ENCODE measurements around the gene IL6.
"Not testable (repeated sequence)": the region's sequence is repeated elsewhere in the genome, so short reads cannot be mapped to it uniquely, and the experiment has no call there.

IL6 gene

DNA sequence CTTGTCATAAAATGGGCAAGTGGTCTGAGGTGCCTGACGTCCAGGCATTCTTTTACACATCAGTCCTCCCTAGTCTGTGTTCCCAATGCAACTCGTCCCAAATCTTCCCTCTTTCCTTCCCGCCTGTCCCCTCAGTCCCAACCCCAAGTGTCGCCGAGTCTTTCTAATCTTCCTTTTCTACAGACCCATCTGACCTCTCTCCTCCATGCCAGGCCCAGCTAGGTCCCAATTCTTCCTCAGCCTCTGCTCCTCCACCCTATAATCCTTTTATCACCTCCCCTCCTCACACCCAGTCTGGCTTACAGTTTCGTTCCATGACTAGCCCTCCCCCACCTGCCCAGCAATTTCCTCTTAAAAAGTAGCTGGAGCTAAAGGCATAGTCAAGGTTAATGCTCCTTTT is 22.3 kb upstream of the IL6 start:
- DNase-seq: not testable (repeated sequence)

DNA sequence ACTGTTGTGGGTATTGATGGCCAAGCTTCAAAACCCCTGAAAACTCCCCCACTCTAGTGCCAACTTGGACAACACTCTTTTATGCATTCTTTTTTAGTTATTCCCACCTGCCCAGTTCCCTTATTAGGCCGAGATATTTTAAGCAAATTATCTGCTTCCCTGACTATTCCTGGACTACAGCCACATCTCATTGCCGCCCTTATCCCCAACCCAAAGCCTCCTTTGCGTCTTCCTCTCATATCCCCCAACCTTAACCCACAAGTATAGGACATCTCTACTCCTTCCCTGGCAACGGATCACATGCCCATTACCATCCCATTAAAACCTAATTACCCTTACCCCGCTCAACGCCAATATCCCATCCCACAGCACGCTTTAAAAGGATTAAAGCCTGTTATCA is 21.1 kb upstream of the IL6 start:
- not testable (repeated sequence) for DNase-seq

DNA sequence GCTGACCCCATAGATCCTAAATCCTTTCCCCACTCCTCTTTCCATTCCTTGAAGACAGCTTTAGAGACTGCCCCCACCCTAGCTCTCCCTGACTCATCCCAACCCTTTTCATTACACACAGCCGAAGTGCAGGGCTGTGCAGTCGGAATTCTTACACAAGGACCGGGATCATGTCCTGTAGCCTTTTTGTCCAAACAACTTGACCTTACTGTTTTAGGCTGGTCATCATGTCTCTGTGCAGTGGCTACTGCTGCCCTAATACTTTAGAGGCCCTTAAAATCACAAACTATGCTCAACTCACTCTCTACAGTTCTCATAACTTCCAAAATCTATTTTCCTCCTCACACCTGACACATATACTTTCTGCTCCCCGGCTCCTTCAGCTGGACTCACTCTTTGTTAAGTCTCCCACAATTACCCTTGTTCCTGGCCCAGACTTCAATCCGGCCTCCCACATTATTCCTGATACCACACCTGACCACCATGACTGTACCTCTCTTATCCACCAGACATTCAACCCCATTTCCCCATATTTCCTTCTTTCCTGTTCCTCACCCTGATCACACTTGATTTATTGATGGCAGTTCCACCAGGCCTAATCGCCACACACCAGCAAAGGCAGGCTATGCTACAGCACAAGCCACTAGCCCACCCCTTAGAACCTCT is 19.8 kb upstream of the IL6 start:
- DNase-seq: not testable (repeated sequence)

DNA sequence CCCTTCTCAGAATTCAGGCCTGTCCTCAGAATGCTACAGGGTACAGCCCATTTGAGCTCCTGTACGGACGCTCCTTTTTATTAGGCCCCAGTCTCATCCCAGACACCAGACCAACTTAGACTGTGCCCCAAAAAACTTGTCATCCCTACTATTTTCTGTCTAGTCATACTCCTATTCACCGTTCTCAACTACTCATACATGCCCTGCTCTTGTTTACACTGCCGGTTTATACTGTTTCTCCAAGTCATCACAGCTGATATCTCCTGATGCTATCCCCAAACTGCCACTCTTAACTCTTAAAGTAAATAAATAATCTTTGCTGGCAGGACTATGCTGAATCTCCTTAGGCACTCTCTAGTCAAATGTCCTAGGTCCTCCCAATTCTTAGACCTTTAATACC is 18.8 kb upstream of the IL6 start:
- not testable (repeated sequence) for DNase-seq

DNA sequence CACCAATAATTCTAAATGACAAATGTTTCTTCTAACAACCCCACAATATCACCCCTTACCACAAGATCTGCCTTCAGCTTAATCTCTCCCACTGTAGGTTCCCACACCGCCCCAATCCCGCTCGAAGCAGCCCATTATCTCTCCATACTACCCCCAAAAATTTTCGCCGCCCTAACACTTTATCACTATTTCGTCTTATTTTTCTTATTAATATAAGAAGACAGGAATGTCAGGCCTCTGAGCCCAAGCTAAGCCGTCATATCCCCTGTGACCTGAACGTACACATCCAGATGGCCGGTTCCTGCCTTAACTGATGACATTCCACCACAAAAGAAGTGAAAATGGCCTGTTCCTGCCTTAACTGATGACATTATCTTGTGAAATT is 18.3 kb upstream of the IL6 start:
- not testable (repeated sequence) for DNase-seq

DNA sequence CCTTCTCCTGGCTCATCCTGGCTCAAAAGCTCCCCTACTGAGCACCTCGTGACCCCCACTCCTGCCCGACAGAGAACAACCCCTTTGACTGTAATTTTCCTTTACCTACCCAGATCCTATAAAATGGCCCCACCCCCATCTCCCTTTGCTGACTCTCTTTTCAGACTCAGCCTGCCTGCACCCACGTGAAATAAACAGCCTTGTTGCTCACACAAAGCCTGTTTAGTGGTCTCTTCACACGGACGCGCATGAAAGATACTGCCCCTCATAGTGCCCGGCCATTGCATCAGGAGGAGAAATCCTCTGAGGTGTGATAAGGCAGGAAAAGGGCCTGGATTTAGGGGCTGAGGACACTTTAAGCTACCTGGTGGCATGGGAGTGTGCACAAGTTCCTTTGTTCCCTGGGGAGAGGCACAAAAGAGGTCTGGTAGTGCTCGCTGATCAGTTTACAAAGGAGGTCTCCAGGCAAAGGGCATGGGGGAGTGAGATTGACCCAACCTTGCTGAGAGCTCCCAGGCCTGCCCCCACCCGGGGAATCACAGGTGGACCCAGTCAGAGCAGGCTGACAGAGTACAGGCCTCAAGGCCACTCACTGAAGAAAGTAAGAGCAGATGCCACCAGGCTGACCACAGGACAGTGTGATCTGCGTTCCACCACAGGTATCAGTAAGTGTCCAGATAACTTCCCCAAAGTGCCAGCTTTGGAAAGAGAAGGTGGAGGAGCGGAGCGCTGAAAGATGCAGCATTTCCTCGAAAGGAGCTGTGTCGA is 17.8 kb upstream of the IL6 start:
- DNase-seq: not testable (repeated sequence)

DNA sequence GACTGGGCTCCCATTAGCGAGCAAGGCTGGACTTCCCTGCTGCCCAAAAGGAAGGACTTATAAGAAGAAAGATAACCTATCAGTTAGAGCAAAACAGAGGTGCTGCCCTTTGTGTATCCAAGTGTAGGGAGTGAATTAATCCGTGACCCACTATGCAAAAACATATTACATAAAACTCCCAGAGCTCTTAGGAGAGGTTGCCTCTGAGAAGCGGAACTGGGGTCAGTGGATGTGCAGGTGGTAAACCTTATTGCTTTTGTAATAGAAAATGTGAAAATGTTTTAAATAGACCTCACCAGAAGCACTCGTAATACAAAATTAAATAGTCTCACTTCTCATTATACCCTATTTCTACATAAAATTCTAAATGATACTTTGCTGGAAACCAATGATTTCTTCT is 17.1 kb upstream of the IL6 start:
- DNase-seq: no peak

DNA sequence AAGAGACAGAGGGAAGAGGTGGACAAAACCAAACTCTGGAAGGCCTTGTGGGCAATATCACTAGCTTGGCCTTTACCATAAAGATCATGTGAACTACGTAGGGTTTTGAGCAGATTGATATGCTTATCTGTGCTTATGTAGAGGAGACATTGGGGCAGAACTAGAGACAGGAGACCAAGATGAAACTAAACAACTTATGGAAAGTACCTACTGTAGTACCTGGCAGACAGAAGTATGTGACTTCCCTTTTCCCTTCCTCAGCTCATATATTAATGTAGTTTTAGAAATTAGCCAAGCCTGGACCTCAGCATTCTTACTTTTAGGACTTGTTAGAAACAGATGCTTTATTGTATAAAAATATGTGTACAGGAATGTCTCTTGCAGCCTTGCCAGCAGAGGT is 14.0 kb upstream of the IL6 start:
- no peak for DNase-seq

DNA sequence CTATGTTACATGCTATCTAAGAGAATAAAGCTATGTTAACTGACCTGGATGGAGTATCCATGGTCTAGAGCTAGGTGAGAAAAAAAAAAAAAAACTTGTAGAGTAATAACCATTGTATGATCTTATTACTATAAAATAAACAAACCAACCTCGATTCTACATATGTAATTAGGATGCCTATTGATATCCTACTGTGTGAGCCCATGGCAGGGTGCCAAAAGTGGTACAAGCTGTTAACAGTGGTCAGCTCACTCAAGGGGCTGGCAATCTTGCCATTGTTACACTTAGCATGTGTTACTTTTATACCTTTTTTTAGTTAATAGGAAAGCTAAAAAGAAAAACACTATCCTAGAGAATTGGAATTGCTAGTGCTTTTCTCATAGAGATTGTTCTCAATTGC is 13.5 kb upstream of the IL6 start:
- DNase-seq: no peak

DNA sequence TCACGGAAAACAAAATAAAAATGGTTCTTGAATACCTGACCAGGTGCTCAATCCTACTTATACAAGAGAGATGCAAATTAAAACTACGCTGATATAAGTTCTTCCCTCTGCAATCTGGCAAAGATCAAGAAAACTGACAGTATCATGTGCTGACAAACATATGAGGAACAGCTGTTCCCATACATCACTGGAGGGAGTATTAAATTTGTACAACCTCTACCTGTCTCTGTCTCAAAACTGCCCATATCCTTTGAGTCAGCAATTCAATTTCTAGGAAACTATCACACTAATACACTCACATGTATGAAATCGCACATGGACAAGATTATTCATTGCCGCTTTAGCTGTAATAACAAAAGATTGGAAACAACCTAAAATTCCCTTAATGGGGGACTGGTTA is 11.0 kb upstream of the IL6 start:
- DNase-seq: peak; percentile 30

DNA sequence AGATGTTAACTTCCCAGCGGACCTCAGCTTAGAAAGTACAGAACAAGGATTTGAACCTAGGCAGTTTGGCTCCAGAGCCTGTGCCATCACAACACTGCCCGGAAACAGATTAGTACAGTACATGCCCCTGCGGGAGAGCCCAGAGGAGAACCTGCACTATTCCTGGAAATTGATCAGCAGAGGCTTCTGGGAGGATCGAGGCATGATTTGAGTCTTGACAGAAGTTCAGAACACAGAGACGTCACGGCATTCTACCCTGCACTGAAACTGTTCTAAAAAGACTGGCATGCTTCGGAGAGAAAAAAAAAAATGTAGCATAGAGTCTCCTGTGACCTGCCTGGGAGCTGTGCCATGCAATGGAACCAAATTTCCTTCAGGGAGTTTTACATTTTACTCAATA is 9.2 kb upstream of the IL6 start:
- no peak for DNase-seq

DNA sequence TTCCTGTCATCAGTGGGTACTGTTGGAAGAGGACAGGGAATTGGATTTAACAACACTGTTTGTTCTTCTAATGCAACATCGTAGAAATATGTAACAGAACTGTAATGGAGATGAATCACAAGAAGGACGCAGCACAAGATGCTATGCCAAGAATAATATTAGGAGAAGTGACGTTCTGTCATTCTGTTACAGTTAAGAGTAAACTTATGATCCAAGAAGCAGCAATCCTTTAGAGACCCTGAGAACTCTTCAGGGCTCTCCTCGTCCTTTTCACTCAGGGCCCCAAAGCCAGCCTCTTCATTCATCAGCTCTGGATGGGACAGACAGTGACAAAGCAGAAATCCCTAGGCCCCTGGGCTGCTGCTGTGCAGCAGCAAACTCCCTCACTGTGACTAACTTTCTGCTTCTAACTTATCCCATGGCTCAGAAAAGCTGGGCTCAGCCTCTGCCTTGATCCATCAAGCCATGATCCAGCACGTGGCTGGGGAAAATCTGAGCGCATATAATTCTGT is 8.7 kb upstream of the IL6 start:
- DNase-seq: no peak

DNA sequence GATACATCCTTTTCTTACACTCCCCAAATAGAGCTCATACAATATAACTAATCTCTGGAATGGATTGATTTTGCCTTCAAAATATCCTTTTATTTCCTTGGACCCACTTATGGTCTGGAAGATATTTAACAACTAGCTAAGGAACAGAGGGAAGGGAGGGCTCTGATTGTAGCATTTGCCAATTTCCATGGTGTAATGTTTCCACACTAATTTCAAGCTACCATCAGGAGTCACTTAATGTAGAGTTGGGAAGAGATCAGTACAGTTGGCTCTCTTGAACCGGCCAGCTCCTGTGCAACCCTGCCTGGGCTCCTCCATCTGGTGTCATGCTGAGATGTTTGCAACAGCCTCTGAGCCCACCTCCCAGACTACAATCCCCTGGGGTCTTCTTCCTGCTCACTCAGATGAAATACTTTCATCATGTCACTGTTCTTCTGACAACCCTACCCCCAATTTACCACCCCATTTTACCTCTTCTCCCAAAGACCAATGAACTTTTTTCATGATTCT is 8.0 kb upstream of the IL6 start:
- no peak for DNase-seq

DNA sequence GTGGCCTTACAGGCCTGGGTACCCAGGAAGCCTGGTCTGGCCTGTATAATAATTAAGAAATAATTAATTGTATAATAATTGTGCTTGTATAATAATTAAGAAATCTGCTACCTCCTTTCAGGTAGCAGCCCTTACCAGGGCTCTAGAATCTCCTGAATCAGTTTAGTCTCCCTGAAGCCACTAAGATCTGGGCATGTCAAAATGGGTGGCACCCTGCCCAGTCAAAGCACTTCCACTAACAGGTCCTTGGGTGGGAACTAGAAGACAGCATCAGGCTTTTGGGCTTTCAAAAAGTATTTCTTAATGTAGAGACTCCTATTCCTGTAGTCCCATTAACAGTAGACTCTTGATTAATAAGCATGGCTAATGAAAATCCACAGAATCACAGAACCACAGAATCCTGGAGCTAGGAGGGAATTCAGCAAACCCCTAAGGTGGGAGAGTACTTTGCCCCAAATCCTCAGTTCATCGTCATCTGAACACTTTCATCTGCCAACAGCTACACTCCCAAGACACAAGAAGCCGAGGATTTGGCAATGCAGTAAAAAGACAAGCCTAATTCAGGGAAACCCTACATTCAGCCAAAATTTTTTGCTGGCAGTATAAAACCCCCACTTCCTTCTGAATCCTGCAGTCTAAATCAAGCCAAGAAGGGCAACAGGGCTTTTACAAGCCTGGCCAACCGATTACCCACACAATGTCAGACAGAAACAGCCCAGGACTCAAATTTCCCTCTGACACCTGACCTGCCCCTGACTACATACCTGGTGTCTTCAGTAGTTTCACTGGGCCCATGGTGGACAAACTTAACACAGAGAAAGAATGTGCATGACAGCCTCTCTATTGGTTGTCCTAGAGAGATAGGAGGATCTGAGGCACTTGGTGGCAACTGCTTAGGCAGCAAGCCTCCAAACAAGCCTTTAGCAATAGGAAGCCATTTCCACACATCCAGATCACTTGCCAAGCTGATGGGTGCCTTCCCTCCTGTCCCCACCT is 5.9 kb upstream of the IL6 start:
- DNase-seq: no peak

DNA sequence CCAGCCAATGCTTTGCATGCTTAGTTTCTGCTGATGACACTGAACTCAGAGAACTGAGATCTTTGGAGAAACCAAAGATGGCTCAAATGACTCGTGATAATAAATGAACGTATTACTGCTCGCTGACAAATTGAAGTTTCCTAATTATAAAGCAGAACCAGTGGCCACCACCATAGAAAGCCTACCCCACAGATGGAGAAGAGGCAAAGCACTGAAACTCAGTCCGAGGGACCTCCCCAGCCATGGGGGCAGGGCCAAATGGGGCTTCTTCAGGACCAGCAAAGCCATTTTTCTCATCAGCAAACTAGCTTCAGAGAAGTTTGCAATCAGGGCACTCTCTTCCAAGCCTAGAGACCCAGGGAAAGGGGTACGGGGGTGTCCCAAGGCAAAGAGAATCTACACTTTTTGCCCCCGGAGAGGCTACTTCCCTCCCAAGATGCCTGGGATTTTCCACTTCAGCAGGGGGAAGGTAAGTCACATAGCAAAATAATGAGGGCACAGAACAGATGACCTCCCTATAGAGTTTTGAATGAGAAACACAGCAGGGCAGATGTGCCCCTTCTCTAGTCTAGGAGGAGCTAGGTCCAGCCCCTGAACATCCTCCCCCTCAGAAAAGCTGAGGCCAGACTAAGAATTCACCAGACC is 4.3 kb upstream of the IL6 start:
- no peak for DNase-seq

DNA sequence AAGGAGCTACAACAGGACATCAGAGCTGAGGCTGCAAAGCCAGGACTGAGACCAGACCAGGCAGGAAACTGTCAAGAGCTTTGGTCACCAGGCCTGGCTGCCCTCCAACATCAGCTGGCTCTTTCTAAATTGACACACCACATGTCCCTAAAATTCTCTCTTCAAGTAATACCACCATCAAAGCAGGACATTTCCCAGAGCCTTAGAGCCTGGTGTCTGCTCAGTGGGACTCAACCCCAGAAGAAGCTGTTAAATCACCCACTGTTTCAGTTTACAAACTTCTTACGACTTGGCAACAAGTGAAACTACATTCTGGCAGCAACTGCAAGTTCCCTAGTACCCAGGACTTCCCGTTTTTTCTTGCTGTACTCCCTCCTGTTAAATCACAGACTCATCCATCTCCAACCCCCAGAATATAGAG is 3.8 kb upstream of the IL6 start:
- DNase-seq: no peak

DNA sequence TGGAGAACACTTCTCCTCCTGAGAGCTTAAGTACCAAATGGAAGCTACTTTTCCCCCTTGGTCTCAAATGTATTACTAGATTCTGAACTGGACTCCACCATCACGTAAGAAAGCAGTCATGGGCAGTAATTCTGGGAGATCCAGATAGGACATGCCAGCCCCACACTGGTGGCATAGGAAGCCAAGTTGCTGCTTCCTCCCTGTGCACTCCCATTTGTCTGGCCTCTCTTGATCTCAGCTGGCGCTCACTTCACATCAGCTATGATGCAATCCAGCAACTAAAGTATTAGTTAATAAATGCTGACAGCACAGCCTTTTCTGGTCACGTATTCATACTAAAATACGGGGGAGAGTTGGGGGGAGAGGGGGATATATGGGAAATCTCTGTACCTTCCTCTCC is 3.4 kb upstream of the IL6 start:
- peak; percentile 14 for DNase-seq

DNA sequence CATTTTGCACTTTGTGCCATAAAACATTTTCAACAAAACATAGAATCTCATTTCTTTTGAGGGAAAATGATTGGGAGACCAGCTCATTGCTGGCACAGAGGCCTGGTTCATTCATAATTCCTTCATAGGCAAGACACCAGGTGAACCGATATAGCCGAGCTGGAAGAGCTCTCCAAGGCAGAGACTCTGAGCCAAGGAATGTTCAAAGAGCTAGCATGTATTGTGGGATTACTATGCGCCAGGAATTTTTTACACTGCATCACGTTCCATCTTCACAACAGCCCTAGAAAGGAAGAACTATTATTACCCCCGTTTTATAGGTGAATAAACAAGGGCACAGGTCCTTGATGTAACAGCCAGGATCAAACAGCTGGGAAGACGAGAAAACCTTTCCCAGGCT is 2.1 kb upstream of the IL6 start:
- DNase-seq: no peak

DNA sequence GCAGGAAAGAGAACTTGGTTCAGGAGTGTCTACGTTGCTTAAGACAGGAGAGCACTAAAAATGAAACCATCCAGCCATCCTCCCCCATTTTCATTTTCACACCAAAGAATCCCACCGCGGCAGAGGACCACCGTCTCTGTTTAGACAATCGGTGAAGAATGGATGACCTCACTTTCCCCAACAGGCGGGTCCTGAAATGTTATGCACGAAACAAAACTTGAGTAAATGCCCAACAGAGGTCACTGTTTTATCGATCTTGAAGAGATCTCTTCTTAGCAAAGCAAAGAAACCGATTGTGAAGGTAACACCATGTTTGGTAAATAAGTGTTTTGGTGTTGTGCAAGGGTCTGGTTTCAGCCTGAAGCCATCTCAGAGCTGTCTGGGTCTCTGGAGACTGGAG is 1.4 kb upstream of the IL6 start:
- DNase-seq: peak; percentile 50

DNA sequence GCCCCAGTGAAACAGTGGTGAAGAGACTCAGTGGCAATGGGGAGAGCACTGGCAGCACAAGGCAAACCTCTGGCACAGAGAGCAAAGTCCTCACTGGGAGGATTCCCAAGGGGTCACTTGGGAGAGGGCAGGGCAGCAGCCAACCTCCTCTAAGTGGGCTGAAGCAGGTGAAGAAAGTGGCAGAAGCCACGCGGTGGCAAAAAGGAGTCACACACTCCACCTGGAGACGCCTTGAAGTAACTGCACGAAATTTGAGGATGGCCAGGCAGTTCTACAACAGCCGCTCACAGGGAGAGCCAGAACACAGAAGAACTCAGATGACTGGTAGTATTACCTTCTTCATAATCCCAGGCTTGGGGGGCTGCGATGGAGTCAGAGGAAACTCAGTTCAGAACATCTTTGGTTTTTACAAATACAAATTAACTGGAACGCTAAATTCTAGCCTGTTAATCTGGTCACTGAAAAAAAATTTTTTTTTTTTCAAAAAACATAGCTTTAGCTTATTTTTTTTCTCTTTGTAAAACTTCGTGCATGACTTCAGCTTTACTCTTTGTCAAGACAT is 574 bp upstream of the IL6 start:
- peak; percentile 82 for DNase-seq

DNA sequence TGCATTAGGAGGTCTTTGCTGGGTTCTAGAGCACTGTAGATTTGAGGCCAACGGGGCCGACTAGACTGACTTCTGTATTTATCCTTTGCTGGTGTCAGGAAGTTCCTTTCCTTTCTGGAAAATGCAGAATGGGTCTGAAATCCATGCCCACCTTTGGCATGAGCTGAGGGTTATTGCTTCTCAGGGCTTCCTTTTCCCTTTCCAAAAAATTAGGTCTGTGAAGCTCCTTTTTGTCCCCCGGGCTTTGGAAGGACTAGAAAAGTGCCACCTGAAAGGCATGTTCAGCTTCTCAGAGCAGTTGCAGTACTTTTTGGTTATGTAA is 675 bp downstream of the IL6 start:
- no peak for DNase-seq

DNA sequence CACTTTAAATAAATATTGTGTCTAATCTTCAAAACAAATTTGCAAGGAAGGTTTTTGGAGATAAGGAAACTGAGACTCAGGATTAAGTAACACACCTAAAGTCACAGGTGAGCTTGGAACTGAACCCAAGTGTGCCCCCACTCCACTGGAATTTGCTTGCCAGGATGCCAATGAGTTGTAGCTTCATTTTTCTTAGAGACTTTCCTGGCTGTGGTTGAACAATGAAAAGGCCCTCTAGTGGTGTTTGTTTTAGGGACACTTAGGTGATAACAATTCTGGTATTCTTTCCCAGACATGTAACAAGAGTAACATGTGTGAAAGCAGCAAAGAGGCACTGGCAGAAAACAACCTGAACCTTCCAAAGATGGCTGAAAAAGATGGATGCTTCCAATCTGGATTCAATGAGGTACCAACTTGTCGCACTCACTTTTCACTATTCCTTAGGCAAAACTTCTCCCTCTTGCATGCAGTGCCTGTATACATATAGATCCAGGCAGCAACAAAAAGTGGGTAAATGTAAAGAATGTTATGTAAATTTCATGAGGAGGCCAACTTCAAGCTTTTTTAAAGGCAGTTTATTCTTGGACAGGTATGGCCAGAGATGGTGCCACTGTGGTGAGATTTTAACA is 1.5 kb downstream of the IL6 start:
- DNase-seq: peak; percentile 66

Data from activated CD4-positive, alpha-beta T cell treated with anti-CD3 and anti-CD28 coated beads, Interleukin-10, Interleukin-2, amounts not matched to agents 100 ng/mL and 50 ng/mL, durations not matched to agents 16 hours and 8 hours (primary cell).